ENCODE data around the gene KLF17.
"Not testable (repeated sequence)": the region's sequence is repeated elsewhere in the genome, so short reads cannot be mapped to it uniquely, and the experiment has no call there.

- not testable (repeated sequence) for TF ChIP-seq CTCF, POLR2A (IDR thresholded peaks at IDR 0.05)
Measured at GRCh38 chr1:44117272-44117671, 1.3 kb upstream of the KLF17 start.

Measured in tibial nerve (tissue), 3 donors.